ENCODE data around the gene SOX5. TPM values are rescaled to one million over a fixed set of nuclear protein-coding genes. Genes with fewer than 3 reads are reported as not detected.

The SOX5 gene
- total and polyA plus RNA-seq, 2 of the 8 experiments (the other 6 are each of a cell fraction or from before 2014, with no cell fraction given), result 2.2 to 2.6 TPM

DNA sequence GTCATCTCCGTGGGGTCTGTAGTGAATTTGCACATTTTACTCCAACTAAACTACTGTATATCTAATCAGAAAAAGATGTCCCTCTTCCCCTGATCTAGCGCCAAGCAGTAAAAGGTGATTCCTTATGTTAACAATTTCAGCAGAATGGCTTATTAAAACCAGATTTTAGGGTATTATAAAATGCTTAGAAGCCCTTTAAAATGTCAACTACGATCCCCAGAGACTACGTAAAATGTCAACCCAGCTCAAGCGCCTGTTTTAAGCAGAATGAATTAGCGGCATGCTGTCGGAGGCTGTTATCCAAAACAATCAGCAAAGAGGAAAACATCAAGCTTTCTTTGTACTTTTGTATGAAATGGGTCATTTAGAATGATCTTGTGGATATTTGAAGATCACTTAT, 408.9 kb downstream of the SOX5 start (continued):
- TF ChIP-seq, protein P1, sequence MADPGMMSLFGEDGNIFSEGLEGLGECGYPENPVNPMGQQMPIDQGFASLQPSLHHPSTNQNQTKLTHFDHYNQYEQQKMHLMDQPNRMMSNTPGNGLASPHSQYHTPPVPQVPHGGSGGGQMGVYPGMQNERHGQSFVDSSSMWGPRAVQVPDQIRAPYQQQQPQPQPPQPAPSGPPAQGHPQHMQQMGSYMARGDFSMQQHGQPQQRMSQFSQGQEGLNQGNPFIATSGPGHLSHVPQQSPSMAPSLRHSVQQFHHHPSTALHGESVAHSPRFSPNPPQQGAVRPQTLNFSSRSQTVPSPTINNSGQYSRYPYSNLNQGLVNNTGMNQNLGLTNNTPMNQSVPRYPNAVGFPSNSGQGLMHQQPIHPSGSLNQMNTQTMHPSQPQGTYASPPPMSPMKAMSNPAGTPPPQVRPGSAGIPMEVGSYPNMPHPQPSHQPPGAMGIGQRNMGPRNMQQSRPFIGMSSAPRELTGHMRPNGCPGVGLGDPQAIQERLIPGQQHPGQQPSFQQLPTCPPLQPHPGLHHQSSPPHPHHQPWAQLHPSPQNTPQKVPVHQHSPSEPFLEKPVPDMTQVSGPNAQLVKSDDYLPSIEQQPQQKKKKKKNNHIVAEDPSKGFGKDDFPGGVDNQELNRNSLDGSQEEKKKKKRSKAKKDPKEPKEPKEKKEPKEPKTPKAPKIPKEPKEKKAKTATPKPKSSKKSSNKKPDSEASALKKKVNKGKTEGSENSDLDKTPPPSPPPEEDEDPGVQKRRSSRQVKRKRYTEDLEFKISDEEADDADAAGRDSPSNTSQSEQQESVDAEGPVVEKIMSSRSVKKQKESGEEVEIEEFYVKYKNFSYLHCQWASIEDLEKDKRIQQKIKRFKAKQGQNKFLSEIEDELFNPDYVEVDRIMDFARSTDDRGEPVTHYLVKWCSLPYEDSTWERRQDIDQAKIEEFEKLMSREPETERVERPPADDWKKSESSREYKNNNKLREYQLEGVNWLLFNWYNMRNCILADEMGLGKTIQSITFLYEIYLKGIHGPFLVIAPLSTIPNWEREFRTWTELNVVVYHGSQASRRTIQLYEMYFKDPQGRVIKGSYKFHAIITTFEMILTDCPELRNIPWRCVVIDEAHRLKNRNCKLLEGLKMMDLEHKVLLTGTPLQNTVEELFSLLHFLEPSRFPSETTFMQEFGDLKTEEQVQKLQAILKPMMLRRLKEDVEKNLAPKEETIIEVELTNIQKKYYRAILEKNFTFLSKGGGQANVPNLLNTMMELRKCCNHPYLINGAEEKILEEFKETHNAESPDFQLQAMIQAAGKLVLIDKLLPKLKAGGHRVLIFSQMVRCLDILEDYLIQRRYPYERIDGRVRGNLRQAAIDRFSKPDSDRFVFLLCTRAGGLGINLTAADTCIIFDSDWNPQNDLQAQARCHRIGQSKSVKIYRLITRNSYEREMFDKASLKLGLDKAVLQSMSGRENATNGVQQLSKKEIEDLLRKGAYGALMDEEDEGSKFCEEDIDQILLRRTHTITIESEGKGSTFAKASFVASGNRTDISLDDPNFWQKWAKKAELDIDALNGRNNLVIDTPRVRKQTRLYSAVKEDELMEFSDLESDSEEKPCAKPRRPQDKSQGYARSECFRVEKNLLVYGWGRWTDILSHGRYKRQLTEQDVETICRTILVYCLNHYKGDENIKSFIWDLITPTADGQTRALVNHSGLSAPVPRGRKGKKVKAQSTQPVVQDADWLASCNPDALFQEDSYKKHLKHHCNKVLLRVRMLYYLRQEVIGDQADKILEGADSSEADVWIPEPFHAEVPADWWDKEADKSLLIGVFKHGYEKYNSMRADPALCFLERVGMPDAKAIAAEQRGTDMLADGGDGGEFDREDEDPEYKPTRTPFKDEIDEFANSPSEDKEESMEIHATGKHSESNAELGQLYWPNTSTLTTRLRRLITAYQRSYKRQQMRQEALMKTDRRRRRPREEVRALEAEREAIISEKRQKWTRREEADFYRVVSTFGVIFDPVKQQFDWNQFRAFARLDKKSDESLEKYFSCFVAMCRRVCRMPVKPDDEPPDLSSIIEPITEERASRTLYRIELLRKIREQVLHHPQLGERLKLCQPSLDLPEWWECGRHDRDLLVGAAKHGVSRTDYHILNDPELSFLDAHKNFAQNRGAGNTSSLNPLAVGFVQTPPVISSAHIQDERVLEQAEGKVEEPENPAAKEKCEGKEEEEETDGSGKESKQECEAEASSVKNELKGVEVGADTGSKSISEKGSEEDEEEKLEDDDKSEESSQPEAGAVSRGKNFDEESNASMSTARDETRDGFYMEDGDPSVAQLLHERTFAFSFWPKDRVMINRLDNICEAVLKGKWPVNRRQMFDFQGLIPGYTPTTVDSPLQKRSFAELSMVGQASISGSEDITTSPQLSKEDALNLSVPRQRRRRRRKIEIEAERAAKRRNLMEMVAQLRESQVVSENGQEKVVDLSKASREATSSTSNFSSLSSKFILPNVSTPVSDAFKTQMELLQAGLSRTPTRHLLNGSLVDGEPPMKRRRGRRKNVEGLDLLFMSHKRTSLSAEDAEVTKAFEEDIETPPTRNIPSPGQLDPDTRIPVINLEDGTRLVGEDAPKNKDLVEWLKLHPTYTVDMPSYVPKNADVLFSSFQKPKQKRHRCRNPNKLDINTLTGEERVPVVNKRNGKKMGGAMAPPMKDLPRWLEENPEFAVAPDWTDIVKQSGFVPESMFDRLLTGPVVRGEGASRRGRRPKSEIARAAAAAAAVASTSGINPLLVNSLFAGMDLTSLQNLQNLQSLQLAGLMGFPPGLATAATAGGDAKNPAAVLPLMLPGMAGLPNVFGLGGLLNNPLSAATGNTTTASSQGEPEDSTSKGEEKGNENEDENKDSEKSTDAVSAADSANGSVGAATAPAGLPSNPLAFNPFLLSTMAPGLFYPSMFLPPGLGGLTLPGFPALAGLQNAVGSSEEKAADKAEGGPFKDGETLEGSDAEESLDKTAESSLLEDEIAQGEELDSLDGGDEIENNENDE (IDR thresholded peaks at IDR 0.05; ENCODE audit: insufficient replicate concordance, low read length), result no peak
